ENCODE measurements around the gene HK1.

Gene HK1

DNA sequence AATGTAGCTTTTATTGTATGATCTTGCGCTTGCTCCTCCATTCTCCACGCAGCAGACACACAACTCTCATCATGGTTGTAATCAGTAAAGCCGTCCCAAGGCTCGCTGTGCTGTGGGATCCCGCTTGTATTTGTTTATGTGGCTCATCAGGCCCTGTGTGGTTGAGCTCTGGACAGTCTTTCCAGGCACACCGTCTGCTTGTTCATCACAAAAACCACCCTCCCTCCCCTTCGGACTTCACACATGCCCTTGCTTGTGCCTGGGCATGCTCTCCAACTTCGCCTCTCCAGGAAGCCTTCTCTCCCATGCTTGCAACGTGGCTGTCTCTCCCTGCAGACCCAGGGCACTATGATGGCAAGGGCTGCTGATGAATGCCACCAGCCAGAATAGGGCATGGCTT is 62.4 kb downstream of the HK1 start:
- Histone ChIP-seq H3K9me3 (ENCODE audit: control insufficient read depth in 2 of 2, low read length in 2 of 2) (no peaks in the 10 kb centered on the region), H3K27me3 (ENCODE audit: control insufficient read depth in 2 of 2, insufficient read depth in 2 of 2, low read length in 2 of 2) (no peaks in the 10 kb centered on the region), H3K4me1 (ENCODE audit: control insufficient read depth in 2 of 2, insufficient read depth in 2 of 2, low read length in 2 of 2) (peaks cover 17 to 24% of the 10 kb centered on the region in 2 donors), H3K36me3 (ENCODE audit: control insufficient read depth in 2 of 2, insufficient read depth in 2 of 2, low read length in 2 of 2) (peaks cover 7 to 10% of the 10 kb centered on the region in 2 donors), H3K27ac (ENCODE audit: low read depth in 2 of 2, low read length in 2 of 2) (no peak overlapping the region), H3K4me3 (ENCODE audit: low read length in 2 of 2) (no peak overlapping the region), H3K9ac (ENCODE audit: low read depth in 1 of 2, low read length in 2 of 2) (no peak overlapping the region)

DNA sequence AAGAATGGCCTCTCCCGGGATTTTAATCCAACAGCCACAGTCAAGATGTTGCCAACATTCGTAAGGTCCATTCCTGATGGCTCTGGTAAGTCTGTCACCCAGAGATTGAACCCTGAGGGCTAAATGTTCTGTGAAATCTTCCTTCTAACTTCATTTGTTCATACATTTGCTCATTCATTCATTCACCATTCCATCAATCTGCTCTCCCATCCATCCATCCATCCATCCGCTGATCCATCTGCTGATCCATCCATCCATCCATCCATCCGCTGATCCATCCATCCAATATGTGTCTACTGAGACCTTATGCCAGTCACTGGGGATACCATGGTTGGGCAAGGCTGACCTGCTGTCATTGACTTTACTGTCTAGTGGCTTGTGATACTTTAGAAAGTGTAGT is 65.6 kb downstream of the HK1 start:
- H3K27me3 ChIP-seq (ENCODE audit: control insufficient read depth in 2 of 2, insufficient read depth in 2 of 2, low read length in 2 of 2) = no peaks in the 10 kb centered on the region
- no peaks in the 10 kb centered on the region for H3K9me3 ChIP-seq (ENCODE audit: control insufficient read depth in 2 of 2, low read length in 2 of 2)
- no peak overlapping the region for H3K9ac ChIP-seq (ENCODE audit: low read depth in 1 of 2, low read length in 2 of 2)
- H3K36me3 ChIP-seq (ENCODE audit: control insufficient read depth in 2 of 2, insufficient read depth in 2 of 2, low read length in 2 of 2) = peaks cover 7 to 12% of the 10 kb centered on the region in 2 donors
- peaks cover 23% of the 10 kb centered on the region in 2 donors for H3K4me1 ChIP-seq (ENCODE audit: control insufficient read depth in 2 of 2, insufficient read depth in 2 of 2, low read length in 2 of 2)
- H3K4me3 ChIP-seq (ENCODE audit: low read length in 2 of 2) = no peak overlapping the region
- no peak overlapping the region for H3K27ac ChIP-seq (ENCODE audit: low read depth in 2 of 2, low read length in 2 of 2)

DNA sequence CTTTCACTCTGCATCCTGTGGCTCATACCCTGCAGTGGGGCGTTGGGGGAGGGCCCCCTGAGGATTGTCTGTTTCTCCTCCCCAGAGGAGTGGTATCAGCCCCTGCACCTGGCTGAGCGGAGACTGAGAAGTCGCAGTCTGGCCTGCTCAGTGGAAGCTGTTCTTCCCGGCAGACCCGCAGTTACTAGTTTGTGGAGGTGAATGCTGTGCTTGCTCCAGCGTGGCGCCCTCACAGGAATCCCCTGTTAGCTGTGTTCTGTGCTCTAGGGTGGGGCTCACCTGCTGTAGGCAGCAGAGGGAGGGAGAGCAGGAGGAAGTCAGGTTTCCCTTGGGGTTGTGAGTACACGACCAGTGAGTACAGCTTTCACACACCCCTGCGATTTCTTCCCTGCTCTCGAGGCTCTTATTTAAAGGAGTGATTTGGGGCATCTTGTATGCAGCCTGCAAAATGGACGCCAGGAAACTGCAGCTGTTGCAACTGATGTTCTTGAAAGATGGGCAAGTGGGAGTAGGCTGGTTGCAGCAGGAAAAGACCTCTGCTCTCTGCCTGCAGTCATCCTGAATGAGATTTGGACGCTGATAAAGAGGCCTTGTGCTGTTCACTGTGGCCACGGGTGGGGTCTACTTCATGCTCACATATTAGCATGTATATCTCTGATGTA is 66.4 kb downstream of the HK1 start:
- Histone ChIP-seq H3K4me3 (ENCODE audit: low read length in 2 of 2) (peak overlapping the region in 1 of 2 donors; percentile 7), H3K36me3 (ENCODE audit: control insufficient read depth in 2 of 2, insufficient read depth in 2 of 2, low read length in 2 of 2) (peaks cover 7 to 12% of the 10 kb centered on the region in 2 donors), H3K9ac (ENCODE audit: low read depth in 1 of 2, low read length in 2 of 2) (no peak overlapping the region), H3K4me1 (ENCODE audit: control insufficient read depth in 2 of 2, insufficient read depth in 2 of 2, low read length in 2 of 2) (peaks cover 26 to 27% of the 10 kb centered on the region in 2 donors), H3K27me3 (ENCODE audit: control insufficient read depth in 2 of 2, insufficient read depth in 2 of 2, low read length in 2 of 2) (no peaks in the 10 kb centered on the region), H3K9me3 (ENCODE audit: control insufficient read depth in 2 of 2, low read length in 2 of 2) (no peaks in the 10 kb centered on the region), H3K27ac (ENCODE audit: low read depth in 2 of 2, low read length in 2 of 2) (peak overlapping the region in 1 of 2 donors; percentile 50)

DNA sequence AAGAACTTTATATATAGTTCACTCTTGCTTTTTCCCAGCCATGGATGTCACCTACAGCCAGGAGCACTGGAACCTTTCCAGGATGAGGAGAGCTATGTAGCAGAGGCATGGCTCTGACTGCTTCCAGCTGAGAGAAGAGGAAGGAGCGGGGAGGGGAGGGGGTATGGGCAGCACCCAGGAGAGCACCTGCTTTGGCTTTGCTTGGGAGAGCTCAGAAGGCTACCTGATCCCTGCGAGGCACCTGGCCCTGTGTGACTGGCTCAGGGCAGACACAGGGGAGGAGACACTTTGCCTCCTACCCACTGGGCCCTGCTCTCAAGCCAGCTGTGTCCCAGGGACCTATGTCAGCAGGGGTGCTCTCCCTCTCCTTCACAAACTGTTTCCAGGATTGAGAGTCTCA is 67.1 kb downstream of the HK1 start:
- Histone ChIP-seq H3K36me3 (ENCODE audit: control insufficient read depth in 2 of 2, insufficient read depth in 2 of 2, low read length in 2 of 2) (peaks cover 7 to 12% of the 10 kb centered on the region in 2 donors), H3K27ac (ENCODE audit: low read depth in 2 of 2, low read length in 2 of 2) (peak overlapping the region; percentile 32 to 50), H3K9me3 (ENCODE audit: control insufficient read depth in 2 of 2, low read length in 2 of 2) (no peaks in the 10 kb centered on the region), H3K27me3 (ENCODE audit: control insufficient read depth in 2 of 2, insufficient read depth in 2 of 2, low read length in 2 of 2) (no peaks in the 10 kb centered on the region), H3K4me1 (ENCODE audit: control insufficient read depth in 2 of 2, insufficient read depth in 2 of 2, low read length in 2 of 2) (peaks cover 26 to 31% of the 10 kb centered on the region in 2 donors), H3K9ac (ENCODE audit: low read depth in 1 of 2, low read length in 2 of 2) (no peak overlapping the region), H3K4me3 (ENCODE audit: low read length in 2 of 2) (no peak overlapping the region)

DNA sequence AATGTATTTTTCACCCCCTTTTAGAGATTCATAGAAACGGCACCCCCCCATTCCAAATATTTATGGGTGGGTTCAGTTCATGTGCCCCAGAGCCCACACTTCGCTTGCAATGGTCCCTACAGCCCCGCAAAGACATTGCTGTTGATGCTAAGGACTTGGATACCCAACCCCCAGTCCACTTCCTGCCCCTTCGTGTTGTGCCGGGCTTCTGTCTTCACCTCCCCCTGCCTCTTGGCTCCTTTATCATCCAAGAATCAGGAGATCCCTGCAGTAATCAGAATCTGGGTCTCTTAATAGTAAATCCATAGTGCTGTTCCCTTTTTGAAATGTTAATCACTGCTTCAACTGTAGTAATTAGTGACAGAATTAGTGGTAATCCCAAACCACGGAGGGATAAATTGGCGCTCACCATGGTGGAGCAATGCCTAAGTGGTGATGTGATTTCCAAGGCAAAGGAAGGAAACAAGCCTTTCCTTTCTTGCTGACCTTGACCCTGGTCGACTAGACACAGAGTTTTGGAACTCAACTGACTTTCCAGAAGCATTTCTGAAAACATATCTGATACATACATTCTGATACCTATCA is 67.7 kb downstream of the HK1 start:
- Histone ChIP-seq H3K36me3 (ENCODE audit: control insufficient read depth in 2 of 2, insufficient read depth in 2 of 2, low read length in 2 of 2) (peaks cover 7 to 12% of the 10 kb centered on the region in 2 donors), H3K27ac (ENCODE audit: low read depth in 2 of 2, low read length in 2 of 2) (peak overlapping the region in 1 of 2 donors; percentile 32), H3K9ac (ENCODE audit: low read depth in 1 of 2, low read length in 2 of 2) (no peak overlapping the region), H3K9me3 (ENCODE audit: control insufficient read depth in 2 of 2, low read length in 2 of 2) (no peaks in the 10 kb centered on the region), H3K4me1 (ENCODE audit: control insufficient read depth in 2 of 2, insufficient read depth in 2 of 2, low read length in 2 of 2) (peaks cover 26 to 31% of the 10 kb centered on the region in 2 donors), H3K4me3 (ENCODE audit: low read length in 2 of 2) (no peak overlapping the region), H3K27me3 (ENCODE audit: control insufficient read depth in 2 of 2, insufficient read depth in 2 of 2, low read length in 2 of 2) (no peaks in the 10 kb centered on the region)

DNA sequence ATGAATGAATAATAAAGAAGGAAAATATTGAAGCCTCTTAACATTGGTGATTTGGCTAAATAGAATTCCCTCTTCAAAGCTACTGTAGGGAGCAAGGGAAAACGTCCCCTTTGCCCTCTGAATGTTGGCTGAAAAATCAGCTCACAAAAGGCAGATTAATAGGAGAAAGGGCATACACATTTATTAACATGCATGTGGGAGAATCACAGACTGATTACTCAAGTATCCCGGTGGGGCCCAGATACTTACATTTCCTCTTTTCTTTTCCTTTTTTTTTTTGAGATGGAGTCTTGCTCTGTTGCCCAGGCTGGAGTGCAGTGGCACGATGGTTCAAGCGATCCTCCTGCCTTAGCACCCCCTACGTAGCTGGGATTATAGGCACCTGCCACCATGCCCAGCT is 68.5 kb downstream of the HK1 start:
- H3K27ac ChIP-seq (ENCODE audit: low read depth in 2 of 2, low read length in 2 of 2) = no peak overlapping the region
- H3K4me3 ChIP-seq (ENCODE audit: low read length in 2 of 2) = no peak overlapping the region
- no peak overlapping the region for H3K9ac ChIP-seq (ENCODE audit: low read depth in 1 of 2, low read length in 2 of 2)
- H3K27me3 ChIP-seq (ENCODE audit: control insufficient read depth in 2 of 2, insufficient read depth in 2 of 2, low read length in 2 of 2) = no peaks in the 10 kb centered on the region
- peaks cover 7 to 12% of the 10 kb centered on the region in 2 donors for H3K36me3 ChIP-seq (ENCODE audit: control insufficient read depth in 2 of 2, insufficient read depth in 2 of 2, low read length in 2 of 2)
- no peaks in the 10 kb centered on the region for H3K9me3 ChIP-seq (ENCODE audit: control insufficient read depth in 2 of 2, low read length in 2 of 2)
- H3K4me1 ChIP-seq (ENCODE audit: control insufficient read depth in 2 of 2, insufficient read depth in 2 of 2, low read length in 2 of 2) = peaks cover 26 to 31% of the 10 kb centered on the region in 2 donors

DNA sequence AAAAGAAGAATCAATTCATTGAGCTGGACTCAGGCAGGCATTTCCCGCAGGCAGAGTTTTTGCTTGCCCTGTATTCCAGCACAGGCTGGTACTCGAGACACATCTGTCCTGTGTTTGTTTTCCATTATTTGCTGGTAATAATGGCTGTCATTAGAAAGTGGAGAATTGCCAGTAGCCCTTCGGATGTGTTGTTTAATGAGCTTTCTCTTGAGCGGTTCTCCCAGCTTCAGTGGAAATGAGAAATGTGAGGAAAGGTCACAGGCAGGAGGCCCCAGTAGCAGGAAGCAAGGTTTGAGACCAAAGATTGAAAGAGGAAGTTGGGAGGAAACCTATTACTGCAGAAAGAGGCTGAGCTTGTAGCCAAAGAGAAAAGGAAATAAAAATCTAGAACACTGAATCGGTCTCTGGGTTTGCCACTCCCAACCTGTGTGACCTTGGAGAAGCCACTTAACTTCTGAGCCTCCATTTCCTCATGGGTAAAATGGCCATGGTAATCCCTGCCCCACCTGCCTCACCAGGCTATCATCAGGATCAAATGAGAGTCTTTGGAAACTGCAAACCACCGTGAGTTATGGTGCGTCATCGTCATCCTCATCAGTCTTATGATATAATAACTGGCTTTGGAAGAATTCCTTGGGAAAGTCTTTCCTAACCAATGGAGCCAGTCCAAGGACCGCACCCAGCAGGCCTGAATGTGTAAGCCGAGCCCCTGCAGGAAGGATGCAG is 70.7 kb downstream of the HK1 start:
- peak overlapping the region; percentile 49 to 61 for H3K9ac ChIP-seq (ENCODE audit: low read depth in 1 of 2, low read length in 2 of 2)
- H3K36me3 ChIP-seq (ENCODE audit: control insufficient read depth in 2 of 2, insufficient read depth in 2 of 2, low read length in 2 of 2) = peaks cover 5 to 10% of the 10 kb centered on the region in 2 donors
- peak overlapping the region; percentile 85 to 86 for H3K27ac ChIP-seq (ENCODE audit: low read depth in 2 of 2, low read length in 2 of 2)
- no peaks in the 10 kb centered on the region for H3K9me3 ChIP-seq (ENCODE audit: control insufficient read depth in 2 of 2, low read length in 2 of 2)
- no peaks in the 10 kb centered on the region for H3K27me3 ChIP-seq (ENCODE audit: control insufficient read depth in 2 of 2, insufficient read depth in 2 of 2, low read length in 2 of 2)
- H3K4me1 ChIP-seq (ENCODE audit: control insufficient read depth in 2 of 2, insufficient read depth in 2 of 2, low read length in 2 of 2) = peaks cover 25 to 31% of the 10 kb centered on the region in 2 donors
- H3K4me3 ChIP-seq (ENCODE audit: low read length in 2 of 2) = peak overlapping the region; percentile 9 to 33

DNA sequence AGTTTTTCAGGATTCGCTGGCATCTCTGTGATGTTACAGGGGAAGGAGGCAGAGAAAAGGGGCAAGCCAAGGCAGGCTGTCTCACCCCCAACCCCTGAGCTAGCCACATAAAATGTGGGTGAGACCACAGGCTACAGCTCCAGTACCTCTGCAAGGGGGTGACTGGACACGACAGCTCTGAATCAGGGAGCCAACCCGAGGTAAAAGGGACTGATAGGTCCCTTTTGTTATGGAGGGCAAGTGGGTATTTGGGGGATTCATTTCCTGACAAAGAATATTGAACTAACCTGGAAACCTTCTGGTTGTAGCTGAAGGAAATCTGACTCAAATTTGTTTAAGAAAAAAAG is 71.2 kb downstream of the HK1 start:
- H3K27me3 ChIP-seq (ENCODE audit: control insufficient read depth in 2 of 2, insufficient read depth in 2 of 2, low read length in 2 of 2) = no peaks in the 10 kb centered on the region
- H3K36me3 ChIP-seq (ENCODE audit: control insufficient read depth in 2 of 2, insufficient read depth in 2 of 2, low read length in 2 of 2) = peaks cover 3 to 7% of the 10 kb centered on the region in 2 donors
- H3K9me3 ChIP-seq (ENCODE audit: control insufficient read depth in 2 of 2, low read length in 2 of 2) = no peaks in the 10 kb centered on the region
- peak overlapping the region; percentile 85 to 86 for H3K27ac ChIP-seq (ENCODE audit: low read depth in 2 of 2, low read length in 2 of 2)
- no peak overlapping the region for H3K4me3 ChIP-seq (ENCODE audit: low read length in 2 of 2)
- peak overlapping the region; percentile 19 to 49 for H3K9ac ChIP-seq (ENCODE audit: low read depth in 1 of 2, low read length in 2 of 2)
- peaks cover 23 to 31% of the 10 kb centered on the region in 2 donors for H3K4me1 ChIP-seq (ENCODE audit: control insufficient read depth in 2 of 2, insufficient read depth in 2 of 2, low read length in 2 of 2)

DNA sequence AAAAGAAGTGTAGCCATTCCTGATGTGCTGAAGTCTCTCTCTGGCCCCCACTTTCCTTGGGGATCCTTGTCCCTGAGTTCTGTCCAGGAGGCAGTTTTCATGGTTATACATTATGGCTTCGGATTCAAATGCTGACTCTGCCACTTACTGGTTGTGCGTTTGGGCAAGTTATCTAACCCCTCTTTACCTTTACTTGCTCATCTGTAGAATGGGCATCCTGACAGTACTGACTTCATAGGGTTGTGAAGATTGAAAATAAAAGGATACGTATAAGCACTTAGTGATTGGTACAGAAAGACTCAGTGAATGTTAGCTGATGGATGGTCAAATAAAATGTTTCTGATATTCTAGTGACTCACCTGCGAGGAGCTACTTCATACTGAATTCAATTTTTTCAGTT is 73.3 kb downstream of the HK1 start:
- no peak overlapping the region for H3K27ac ChIP-seq (ENCODE audit: low read depth in 2 of 2, low read length in 2 of 2)
- H3K9me3 ChIP-seq (ENCODE audit: control insufficient read depth in 2 of 2, low read length in 2 of 2) = no peaks in the 10 kb centered on the region
- H3K36me3 ChIP-seq (ENCODE audit: control insufficient read depth in 2 of 2, insufficient read depth in 2 of 2, low read length in 2 of 2) = no peaks in the 10 kb centered on the region
- H3K4me3 ChIP-seq (ENCODE audit: low read length in 2 of 2) = no peak overlapping the region
- H3K9ac ChIP-seq (ENCODE audit: low read depth in 1 of 2, low read length in 2 of 2) = no peak overlapping the region
- H3K27me3 ChIP-seq (ENCODE audit: control insufficient read depth in 2 of 2, insufficient read depth in 2 of 2, low read length in 2 of 2) = no peaks in the 10 kb centered on the region
- H3K4me1 ChIP-seq (ENCODE audit: control insufficient read depth in 2 of 2, insufficient read depth in 2 of 2, low read length in 2 of 2) = peaks cover 15 to 19% of the 10 kb centered on the region in 2 donors

DNA sequence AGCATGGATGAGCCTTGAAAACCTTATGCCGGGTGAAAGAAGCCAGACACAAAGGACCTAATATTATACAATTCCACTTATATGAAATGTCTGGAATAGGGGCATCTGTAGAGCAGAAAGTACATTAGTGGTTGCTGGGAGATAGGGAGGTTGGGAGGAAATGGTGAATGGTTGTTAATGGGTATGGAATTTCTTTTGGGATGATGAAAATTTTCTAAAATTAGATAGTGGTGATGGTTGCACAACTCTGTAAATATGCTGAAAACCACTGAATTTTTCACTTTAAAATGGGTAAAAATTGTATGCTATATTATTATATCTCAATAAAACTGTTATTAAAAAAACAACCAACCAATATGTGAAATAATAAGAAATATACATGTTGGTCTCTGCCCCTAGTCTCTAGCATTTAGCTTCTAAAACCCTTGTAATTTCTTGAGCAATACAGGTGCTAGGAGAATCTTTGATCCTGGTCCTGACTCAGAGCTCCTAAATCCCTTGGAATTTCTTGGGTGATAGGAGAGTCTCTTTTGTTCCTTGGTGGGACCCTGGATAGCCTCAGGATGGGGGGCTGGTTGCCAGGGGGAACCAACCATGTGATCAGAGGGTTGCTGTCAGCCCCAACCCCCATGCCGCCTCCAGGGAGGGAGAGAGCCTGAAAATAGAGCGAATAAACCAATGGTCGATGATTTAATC is 74.4 kb downstream of the HK1 start:
- H3K9ac ChIP-seq (ENCODE audit: low read depth in 1 of 2, low read length in 2 of 2) = no peak overlapping the region
- no peaks in the 10 kb centered on the region for H3K27me3 ChIP-seq (ENCODE audit: control insufficient read depth in 2 of 2, insufficient read depth in 2 of 2, low read length in 2 of 2)
- H3K4me1 ChIP-seq (ENCODE audit: control insufficient read depth in 2 of 2, insufficient read depth in 2 of 2, low read length in 2 of 2) = peaks cover 15 to 19% of the 10 kb centered on the region in 2 donors
- no peaks in the 10 kb centered on the region for H3K9me3 ChIP-seq (ENCODE audit: control insufficient read depth in 2 of 2, low read length in 2 of 2)
- no peaks in the 10 kb centered on the region for H3K36me3 ChIP-seq (ENCODE audit: control insufficient read depth in 2 of 2, insufficient read depth in 2 of 2, low read length in 2 of 2)
- no peak overlapping the region for H3K4me3 ChIP-seq (ENCODE audit: low read length in 2 of 2)
- no peak overlapping the region for H3K27ac ChIP-seq (ENCODE audit: low read depth in 2 of 2, low read length in 2 of 2)
